ENCODE measurements around the gene CPSF6.
"Not testable (repeated sequence)": the region's sequence is repeated elsewhere in the genome, so short reads cannot be mapped to it uniquely, and the experiment has no call there.

The CPSF6 gene

DNA sequence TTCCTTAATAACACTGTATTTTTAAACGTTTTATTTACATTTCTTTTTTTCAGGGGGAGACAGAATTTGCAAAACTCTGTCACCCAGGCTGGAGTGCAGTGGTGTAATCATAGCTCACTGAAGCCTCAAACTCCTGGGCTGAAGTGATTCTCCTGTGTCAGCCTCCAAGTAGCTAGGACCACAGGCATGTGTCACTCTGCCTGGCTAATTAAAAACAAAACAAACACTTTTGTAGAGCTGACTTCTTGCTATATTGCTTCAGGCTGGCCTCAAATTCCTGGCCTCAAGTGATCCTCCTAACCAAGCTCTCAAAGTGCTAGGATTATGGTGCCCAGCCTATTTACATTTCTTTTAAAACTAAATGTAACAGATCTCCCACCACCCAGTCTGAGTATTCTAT, 12.7 kb downstream of the CPSF6 start:
- Histone ChIP-seq H3K9me3 (replicated peaks in 1 of 11) (no peaks in the 10 kb centered on the region), H3K27me3 (no peaks in the 10 kb centered on the region), H4K20me1 (peaks cover 43 to 100% (median 98%) of the 10 kb centered on the region in 11 experiments; a peak in 21 of 22 replicates), H3K9ac (0 out of 22 replicates have a peak overlapping the region, but pooled peaks of 1 of the 11 experiments have one; percentile 58), H3K4me3 (no peak overlapping the region), H3K36me3 (peaks cover 32 to 92% (median 68%) of the 10 kb centered on the region in 11 experiments), H3K4me1 (peaks cover 0 to 28% (median 1%) of the 10 kb centered on the region in 10 experiments; a peak in 4 of 20 replicates), H3K27ac (peak overlapping the region in 2 of 11 experiments; percentile 7 to 18; a peak in 1 of 22 replicates), H3K4me2 (peak overlapping the region in 2 of 11 experiments; percentile 12 to 44; a peak in 2 of 22 replicates)
- TF ChIP-seq Cebpa-rat (IDR thresholded peaks at IDR 0.05), result no peak

GRCh38 chr12:69254046-69254445, 14.7 kb downstream of the CPSF6 start:
- Histone ChIP-seq H3K27me3 (no peaks in the 10 kb centered on the region), H3K9me3 (replicated peaks in 1 of 11) (no peaks in the 10 kb centered on the region), H3K9ac (no peak overlapping the region; a peak in 1 of 22 replicates), H3K4me2 (no peak overlapping the region), H3K36me3 (peaks cover 49 to 92% (median 75%) of the 10 kb centered on the region in 11 experiments), H3K4me1 (peaks cover 0 to 17% (median 0%) of the 10 kb centered on the region in 10 experiments; a peak in 4 of 20 replicates), H3K27ac (no peak overlapping the region), H3K4me3 (no peak overlapping the region), H4K20me1 (peaks cover 34 to 99% (median 90%) of the 10 kb centered on the region in 11 experiments; a peak in 21 of 22 replicates)
- TF ChIP-seq Cebpa-rat (IDR thresholded peaks at IDR 0.05), result no peak

DNA sequence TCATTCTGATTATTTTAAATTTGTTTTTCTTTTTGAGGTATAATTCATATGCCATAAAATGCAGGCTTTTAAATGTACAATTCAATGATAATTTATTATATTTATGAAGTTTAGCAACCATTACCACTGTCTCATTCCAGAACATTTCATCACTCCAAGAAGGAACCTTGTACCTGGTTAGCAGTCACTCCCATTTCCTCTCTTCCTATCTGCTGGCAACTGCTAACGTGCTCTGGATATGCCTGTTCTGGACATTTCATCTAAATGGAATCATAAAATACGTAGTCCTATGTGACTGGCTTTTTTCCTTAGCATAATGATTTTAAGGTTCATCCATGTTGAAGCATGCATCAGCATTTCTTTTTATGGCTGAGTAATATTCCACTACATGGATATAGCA, 15.5 kb downstream of the CPSF6 start:
- Histone ChIP-seq H3K9me3 (replicated peaks in 1 of 11) (no peaks in the 10 kb centered on the region), H3K4me3 (no peak overlapping the region), H4K20me1 (peaks cover 34 to 91% (median 82%) of the 10 kb centered on the region in 11 experiments; a peak in 21 of 22 replicates), H3K27me3 (no peaks in the 10 kb centered on the region), H3K4me2 (no peak overlapping the region), H3K4me1 (peaks cover 0 to 11% (median 0%) of the 10 kb centered on the region in 10 experiments; a peak in 4 of 20 replicates), H3K27ac (no peak overlapping the region), H3K9ac (no peak overlapping the region), H3K36me3 (peaks cover 57 to 97% (median 83%) of the 10 kb centered on the region in 11 experiments)
- no peak for TF ChIP-seq Cebpa-rat (IDR thresholded peaks at IDR 0.05)

DNA sequence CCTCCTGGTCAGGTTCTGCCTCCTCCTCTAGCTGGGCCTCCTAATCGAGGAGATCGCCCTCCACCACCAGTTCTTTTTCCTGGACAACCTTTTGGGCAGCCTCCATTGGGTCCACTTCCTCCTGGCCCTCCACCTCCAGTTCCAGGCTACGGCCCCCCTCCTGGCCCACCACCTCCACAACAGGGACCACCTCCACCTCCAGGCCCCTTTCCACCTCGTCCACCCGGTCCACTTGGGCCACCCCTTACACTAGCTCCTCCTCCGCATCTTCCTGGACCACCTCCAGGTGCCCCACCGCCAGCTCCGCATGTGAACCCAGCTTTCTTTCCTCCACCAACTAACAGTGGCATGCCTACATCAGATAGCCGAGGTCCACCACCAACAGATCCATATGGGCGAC, 19.3 kb downstream of the CPSF6 start:
- Histone ChIP-seq H4K20me1 (peaks cover 15 to 77% (median 48%) of the 10 kb centered on the region in 11 experiments; a peak in 21 of 22 replicates), H3K4me2 (no peak overlapping the region), H3K9me3 (replicated peaks in 1 of 11) (no peaks in the 10 kb centered on the region), H3K27ac (no peak overlapping the region), H3K4me1 (no peaks in the 10 kb centered on the region), H3K27me3 (no peaks in the 10 kb centered on the region), H3K36me3 (peaks cover 93 to 100% (median 99%) of the 10 kb centered on the region in 11 experiments), H3K9ac (no peak overlapping the region), H3K4me3 (no peak overlapping the region)
- no peak for TF ChIP-seq Cebpa-rat (IDR thresholded peaks at IDR 0.05)

DNA sequence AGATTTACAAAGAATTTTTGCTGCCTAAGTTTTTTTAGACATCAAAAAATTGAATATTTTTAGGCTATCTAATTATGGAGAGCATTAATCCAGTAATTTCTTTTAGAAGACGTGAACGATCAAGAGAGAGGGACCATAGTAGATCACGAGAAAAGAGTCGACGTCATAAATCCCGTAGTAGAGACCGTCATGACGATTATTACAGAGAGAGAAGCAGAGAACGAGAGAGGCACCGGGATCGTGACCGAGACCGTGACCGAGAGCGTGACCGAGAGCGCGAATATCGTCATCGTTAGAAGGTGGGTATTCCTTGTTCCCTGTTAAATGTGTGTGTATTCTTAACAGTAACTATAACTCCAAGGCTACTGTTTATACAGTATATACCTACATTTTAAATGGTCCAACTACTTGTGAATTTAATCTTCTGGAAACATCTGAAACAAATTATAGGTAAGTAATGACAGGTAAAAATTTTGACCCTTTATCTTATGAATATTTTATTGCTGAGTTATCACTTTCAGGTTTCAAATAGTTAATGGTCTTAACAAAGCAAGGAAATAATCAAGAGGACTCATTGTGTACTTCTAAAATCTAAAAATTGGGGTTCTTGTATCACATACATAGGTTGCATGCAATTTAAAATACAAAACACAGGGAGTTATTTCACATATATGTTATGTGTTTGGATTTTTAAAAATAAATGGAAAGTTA, 23.1 kb downstream of the CPSF6 start:
- Histone ChIP-seq H3K27me3 (no peaks in the 10 kb centered on the region), H3K36me3 (peaks cover 77 to 100% (median 92%) of the 10 kb centered on the region in 11 experiments)

GRCh38 chr12:69265205-69265604, 25.8 kb downstream of the CPSF6 start:
- peaks cover 0 to 22% (median 0%) of the 10 kb centered on the region in 10 experiments; a peak in 3 of 20 replicates for H3K4me1 ChIP-seq
- H3K4me2 ChIP-seq, result no peak overlapping the region
- H3K9me3 ChIP-seq (replicated peaks in 1 of 11), result no peaks in the 10 kb centered on the region
- H4K20me1 ChIP-seq, result peaks cover 0 to 62% (median 15%) of the 10 kb centered on the region in 11 experiments; a peak in 12 of 22 replicates
- no peak for TF ChIP-seq Cebpa-rat (IDR thresholded peaks at IDR 0.05)
- H3K36me3 ChIP-seq, result peaks cover 61 to 99% (median 80%) of the 10 kb centered on the region in 11 experiments
- no peak overlapping the region for H3K9ac ChIP-seq
- no peaks in the 10 kb centered on the region for H3K27me3 ChIP-seq
- H3K27ac ChIP-seq, result no peak overlapping the region
- no peak overlapping the region for H3K4me3 ChIP-seq

More for the DNA sequence above, 23.1 kb downstream of the CPSF6 start:
- H3K4me1 ChIP-seq, result peaks cover 0 to 22% (median 0%) of the 10 kb centered on the region in 10 experiments; a peak in 3 of 20 replicates
- TF ChIP-seq Cebpa-rat (IDR thresholded peaks at IDR 0.05), result no peak
- no peak overlapping the region for H3K27ac ChIP-seq
- peaks cover 5 to 64% (median 21%) of the 10 kb centered on the region in 11 experiments; a peak in 14 of 22 replicates for H4K20me1 ChIP-seq
- H3K4me3 ChIP-seq, result no peak overlapping the region
- H3K4me2 ChIP-seq, result no peak overlapping the region
- H3K9ac ChIP-seq, result no peak overlapping the region
- H3K9me3 ChIP-seq (replicated peaks in 1 of 11), result no peaks in the 10 kb centered on the region

GRCh38 chr12:69265633-69266032, 26.3 kb downstream of the CPSF6 start:
- not testable (repeated sequence) for H3K4me2 ChIP-seq; H3K27me3 ChIP-seq; H3K9ac ChIP-seq; H3K27ac ChIP-seq; H3K4me3 ChIP-seq; H3K9me3 ChIP-seq (replicated peaks in 1 of 11)
- Histone ChIP-seq H3K4me1 (peaks cover 0 to 22% (median 0%) of the 10 kb centered on the region in 10 experiments; a peak in 3 of 20 replicates), H4K20me1 (peaks cover 0 to 62% (median 17%) of the 10 kb centered on the region in 11 experiments; a peak in 12 of 22 replicates), H3K36me3 (peaks cover 61 to 99% (median 80%) of the 10 kb centered on the region in 11 experiments)

GRCh38 chr12:69266036-69266635, 26.8 kb downstream of the CPSF6 start:
- Histone ChIP-seq H3K27ac (no peak overlapping the region), H3K9ac (no peak overlapping the region), H3K4me2 (no peak overlapping the region), H3K27me3 (no peaks in the 10 kb centered on the region), H3K4me3 (no peak overlapping the region), H4K20me1 (peaks cover 0 to 58% (median 16%) of the 10 kb centered on the region in 11 experiments; a peak in 12 of 22 replicates), H3K4me1 (peaks cover 0 to 22% (median 0%) of the 10 kb centered on the region in 10 experiments; a peak in 3 of 20 replicates), H3K36me3 (peaks cover 61 to 99% (median 80%) of the 10 kb centered on the region in 11 experiments), H3K9me3 (replicated peaks in 1 of 11) (no peaks in the 10 kb centered on the region)
- no peak for TF ChIP-seq Cebpa-rat (IDR thresholded peaks at IDR 0.05)

GRCh38 chr12:69269736-69270135, 30.4 kb downstream of the CPSF6 start:
- Histone ChIP-seq H3K36me3 (peaks cover 32 to 97% (median 54%) of the 10 kb centered on the region in 11 experiments; a peak in 21 of 22 replicates), H3K4me1 (peaks cover 0 to 20% (median 0%) of the 10 kb centered on the region in 10 experiments; a peak in 5 of 20 replicates), H3K27ac (no peak overlapping the region)

More at GRCh38 chr12:69269736-69270135, 30.4 kb downstream of the CPSF6 start:
- Histone ChIP-seq H3K9ac (no peak overlapping the region), H4K20me1 (peaks cover 0 to 36% (median 14%) of the 10 kb centered on the region in 11 experiments; a peak in 6 of 22 replicates), H3K4me3 (no peak overlapping the region), H3K9me3 (replicated peaks in 1 of 11) (no peaks in the 10 kb centered on the region), H3K27me3 (no peaks in the 10 kb centered on the region), H3K4me2 (no peak overlapping the region)
- TF ChIP-seq Cebpa-rat (IDR thresholded peaks at IDR 0.05), result no peak

All from BLaER1 treated with 17β-estradiol and CSF1 and Interleukin-3, amounts not matched to agents 10 nM and 100 nM (cell line).